ES-I3 (cell line): ENCODE data around the gene PDHA2.

Source experiments
- H3K36me3 ChIP-seq: 2 replicates; pipeline ENCODE4 v1.6.1; 2013; ENCODE audit warnings: mild to moderate bottlenecking, low read length, control low read depth, moderate library complexity; ENCODE audit not compliant: insufficient read depth
- H3K4me1 ChIP-seq: 2 replicates; pipeline ENCODE4 v1.6.1; 2013; ENCODE audit warnings: mild to moderate bottlenecking, control low read depth, low read length; ENCODE audit not compliant: insufficient read depth
- H3K9ac ChIP-seq: 2 replicates; pipeline ENCODE4 v1.6.1; 2013; ENCODE audit warnings: low read depth, mild to moderate bottlenecking, low read length, moderate library complexity
- H3K9me3 ChIP-seq: 2 replicates; pipeline ENCODE4 v1.6.1; 2013; ENCODE audit warnings: mild to moderate bottlenecking, low read length, moderate library complexity; ENCODE audit not compliant: control insufficient read depth, insufficient read depth

PDHA2 gene

DNA sequence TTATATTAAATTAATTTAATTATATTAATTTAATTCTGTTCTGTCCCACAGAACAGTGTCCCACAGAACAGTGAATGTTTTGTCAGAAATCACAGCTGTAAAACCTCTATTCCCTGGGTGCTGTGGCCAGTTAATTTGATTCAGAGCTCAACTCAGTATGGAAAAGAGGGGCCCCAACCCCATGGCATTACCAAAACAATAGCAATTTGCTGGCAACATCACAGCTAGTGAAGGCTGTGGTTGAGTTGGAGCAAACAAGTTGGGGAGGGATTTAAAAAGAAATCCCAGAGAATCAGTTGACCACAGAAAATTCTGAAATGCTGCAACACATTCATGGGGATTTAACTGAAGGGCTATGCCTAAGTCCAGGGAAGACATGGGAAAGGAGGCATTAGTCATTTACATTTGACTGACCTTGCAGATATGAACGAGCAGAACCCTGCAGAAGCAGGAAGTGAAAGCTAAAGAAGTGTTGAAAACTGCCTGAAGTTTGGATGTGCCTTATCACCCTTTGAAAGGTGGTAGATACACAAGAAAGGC is 30.1 kb downstream of the PDHA2 start:
- H3K9ac ChIP-seq, result no peak overlapping the region
- peaks cover 14% of the 10 kb centered on the region for H3K9me3 ChIP-seq
- H3K36me3 ChIP-seq, result no peaks in the 10 kb centered on the region
- H3K4me1 ChIP-seq, result peaks cover 4% of the 10 kb centered on the region; the same call in 1 of the 2 replicates

DNA sequence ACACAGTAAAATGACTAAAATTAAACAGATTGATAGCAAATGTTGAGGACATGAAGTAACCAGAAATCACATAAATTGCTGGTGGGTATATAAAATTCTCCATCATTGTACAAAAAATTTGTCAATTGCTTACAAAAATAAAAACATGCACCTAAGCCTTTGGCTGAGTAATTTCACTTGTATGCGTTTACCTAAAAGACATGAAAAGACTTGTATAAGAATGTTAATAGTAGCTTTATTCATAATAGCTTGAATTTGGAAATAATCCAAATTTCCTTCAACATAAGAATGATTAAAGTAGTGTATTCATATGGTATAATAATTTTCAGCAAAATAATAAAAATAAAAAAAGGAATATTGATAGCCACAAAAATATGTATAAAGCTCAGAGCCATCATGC is 37.7 kb downstream of the PDHA2 start:
- no peaks in the 10 kb centered on the region for H3K4me1 ChIP-seq
- H3K9me3 ChIP-seq, result no peaks in the 10 kb centered on the region
- no peaks in the 10 kb centered on the region for H3K36me3 ChIP-seq
- no peak overlapping the region for H3K9ac ChIP-seq

DNA sequence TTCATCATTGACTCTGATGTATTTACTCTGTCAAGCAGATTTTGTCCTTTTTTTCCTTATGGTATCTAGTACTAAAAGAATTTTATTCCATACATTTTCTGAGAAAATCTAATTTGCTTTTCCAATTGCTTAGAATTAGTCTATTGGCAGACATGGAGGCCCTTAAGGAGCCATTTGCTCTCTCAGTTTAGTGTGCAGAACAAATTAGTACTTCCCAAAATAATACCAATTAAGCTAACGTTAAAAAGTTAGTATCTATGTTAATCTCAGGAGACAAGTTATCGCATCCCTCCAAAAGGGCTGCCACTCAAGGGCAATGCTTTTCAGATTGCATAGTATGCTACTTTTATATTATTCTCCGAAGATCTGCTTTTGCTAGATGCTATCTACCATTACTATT is 47.7 kb downstream of the PDHA2 start:
- H3K9me3 ChIP-seq, result no peaks in the 10 kb centered on the region; the same call in 1 of the 2 replicates
- H3K36me3 ChIP-seq, result no peaks in the 10 kb centered on the region
- H3K4me1 ChIP-seq, result no peaks in the 10 kb centered on the region
- H3K9ac ChIP-seq, result no peak overlapping the region

DNA sequence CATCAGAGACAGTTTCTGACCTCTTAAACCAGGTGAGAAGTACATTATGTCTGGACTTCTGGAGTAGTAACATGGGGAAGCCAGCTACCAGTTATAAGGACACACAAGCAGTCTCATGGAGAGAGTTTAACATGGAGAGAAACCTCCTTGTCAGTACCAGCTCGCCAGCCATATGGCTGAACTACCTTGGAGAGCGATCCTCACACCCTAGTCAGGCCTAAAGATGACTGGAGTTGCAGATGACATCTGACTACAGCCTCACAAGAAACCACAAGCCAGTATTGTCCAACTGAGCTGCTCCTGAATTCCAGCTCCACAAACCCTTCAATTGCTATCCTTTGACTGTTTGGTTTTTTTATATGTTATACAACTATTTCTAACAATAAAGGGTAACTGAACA is 49.8 kb downstream of the PDHA2 start:
- Histone ChIP-seq H3K9ac (no peak overlapping the region), H3K36me3 (no peaks in the 10 kb centered on the region), H3K4me1 (no peaks in the 10 kb centered on the region), H3K9me3 (peaks cover 5% of the 10 kb centered on the region; the same call in 1 of the 2 replicates)
